ENCODE measurements around the gene SMPDL3B. TPM values are rescaled to one million over a fixed set of nuclear protein-coding genes. Genes with fewer than 3 reads are reported as not detected.

SMPDL3B gene
- polyA plus RNA-seq, 1 donor from 2014 or later: not detected

DNA sequence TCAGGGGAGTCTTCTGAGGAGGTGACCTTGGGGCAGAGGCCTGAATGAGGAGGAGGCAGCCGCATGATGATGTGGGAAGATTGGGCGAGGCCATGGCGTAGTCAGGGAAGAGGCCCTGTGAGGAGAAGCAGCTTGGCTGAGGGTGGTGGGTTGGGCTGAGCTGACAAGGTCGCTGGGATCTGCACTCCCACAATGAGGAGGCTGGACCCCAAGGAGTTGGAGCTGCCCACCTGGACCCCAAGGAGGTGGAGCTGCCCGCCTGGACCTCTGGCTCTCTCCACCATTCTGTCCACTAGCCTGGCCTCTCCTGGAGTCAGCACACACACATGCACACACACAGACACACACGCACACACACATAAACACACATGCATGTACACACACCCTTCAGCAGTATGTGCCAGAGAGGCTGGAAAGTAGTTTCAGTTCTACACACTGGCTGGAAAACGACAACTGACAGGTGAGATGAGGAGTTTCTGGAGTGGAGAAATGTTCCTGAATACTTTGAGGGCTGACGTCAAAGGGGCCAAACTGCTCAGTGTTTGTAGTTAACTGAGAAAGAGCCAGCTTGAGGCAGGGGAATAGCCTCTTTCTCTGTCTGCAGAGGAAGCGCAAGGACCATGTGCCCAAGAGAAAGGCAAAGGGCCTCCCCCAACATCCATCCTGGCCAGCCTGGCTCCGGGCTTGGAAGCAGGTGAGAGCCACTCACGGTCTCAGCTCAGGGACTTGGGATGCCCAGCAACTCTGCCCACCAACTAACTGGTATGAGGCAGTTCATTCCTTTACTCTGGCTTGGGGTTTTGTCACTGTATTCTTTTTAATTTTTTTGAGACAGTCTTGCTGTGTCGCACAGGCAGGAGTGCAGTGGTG, 7.1 kb downstream of the SMPDL3B start:
- H3K27me3 ChIP-seq (ENCODE audit: insufficient read depth, low read depth, low read length): no peaks in the 10 kb centered on the region
- H3K27ac ChIP-seq (ENCODE audit: low read length): no peak overlapping the region
- no peaks in the 10 kb centered on the region for H3K36me3 ChIP-seq (ENCODE audit: insufficient read depth, low read length)
- no peaks in the 10 kb centered on the region for H3K9me3 ChIP-seq (ENCODE audit: low read length)
- no peaks in the 10 kb centered on the region for H3K9me2 ChIP-seq (ENCODE audit: insufficient read depth, low read length)
- H3K4me2 ChIP-seq (ENCODE audit: low read length): no peak overlapping the region
- H4K20me1 ChIP-seq (ENCODE audit: insufficient read depth): no peaks in the 10 kb centered on the region
- no peak overlapping the region for H2AFZ ChIP-seq (ENCODE audit: low read depth, low read length)
- H3K79me2 ChIP-seq (replicated peaks; ENCODE audit: insufficient read depth, low read length): no peaks in the 10 kb centered on the region
- no peak overlapping the region for H3K4me3 ChIP-seq (ENCODE audit: low read length)
- TF ChIP-seq POLR2AphosphoS5 (IDR thresholded peaks at IDR 0.05) (no peak), EP300 (conservative IDR thresholded peaks at IDR 0.05; ENCODE audit: poor library complexity, severe bottlenecking) (no peak), TAF1 (IDR thresholded peaks at IDR 0.05; ENCODE audit: low read depth) (no peak), RAD21 (conservative IDR thresholded peaks at IDR 0.05) (no peak), EZH2 (IDR thresholded peaks at IDR 0.05; ENCODE audit: borderline replicate concordance, insufficient read depth, low read length, poor library complexity, severe bottlenecking) (no peak)
- TF ChIP-seq, protein P1, sequence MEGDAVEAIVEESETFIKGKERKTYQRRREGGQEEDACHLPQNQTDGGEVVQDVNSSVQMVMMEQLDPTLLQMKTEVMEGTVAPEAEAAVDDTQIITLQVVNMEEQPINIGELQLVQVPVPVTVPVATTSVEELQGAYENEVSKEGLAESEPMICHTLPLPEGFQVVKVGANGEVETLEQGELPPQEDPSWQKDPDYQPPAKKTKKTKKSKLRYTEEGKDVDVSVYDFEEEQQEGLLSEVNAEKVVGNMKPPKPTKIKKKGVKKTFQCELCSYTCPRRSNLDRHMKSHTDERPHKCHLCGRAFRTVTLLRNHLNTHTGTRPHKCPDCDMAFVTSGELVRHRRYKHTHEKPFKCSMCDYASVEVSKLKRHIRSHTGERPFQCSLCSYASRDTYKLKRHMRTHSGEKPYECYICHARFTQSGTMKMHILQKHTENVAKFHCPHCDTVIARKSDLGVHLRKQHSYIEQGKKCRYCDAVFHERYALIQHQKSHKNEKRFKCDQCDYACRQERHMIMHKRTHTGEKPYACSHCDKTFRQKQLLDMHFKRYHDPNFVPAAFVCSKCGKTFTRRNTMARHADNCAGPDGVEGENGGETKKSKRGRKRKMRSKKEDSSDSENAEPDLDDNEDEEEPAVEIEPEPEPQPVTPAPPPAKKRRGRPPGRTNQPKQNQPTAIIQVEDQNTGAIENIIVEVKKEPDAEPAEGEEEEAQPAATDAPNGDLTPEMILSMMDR (IDR thresholded peaks at IDR 0.05; ENCODE audit: poor library complexity, severe bottlenecking): no peak
- no peaks in the 10 kb centered on the region for H3F3A ChIP-seq (ENCODE audit: insufficient read depth, low read length, poor library complexity, severe bottlenecking)
- no peak overlapping the region for H3K9ac ChIP-seq (ENCODE audit: low read length)

DNA sequence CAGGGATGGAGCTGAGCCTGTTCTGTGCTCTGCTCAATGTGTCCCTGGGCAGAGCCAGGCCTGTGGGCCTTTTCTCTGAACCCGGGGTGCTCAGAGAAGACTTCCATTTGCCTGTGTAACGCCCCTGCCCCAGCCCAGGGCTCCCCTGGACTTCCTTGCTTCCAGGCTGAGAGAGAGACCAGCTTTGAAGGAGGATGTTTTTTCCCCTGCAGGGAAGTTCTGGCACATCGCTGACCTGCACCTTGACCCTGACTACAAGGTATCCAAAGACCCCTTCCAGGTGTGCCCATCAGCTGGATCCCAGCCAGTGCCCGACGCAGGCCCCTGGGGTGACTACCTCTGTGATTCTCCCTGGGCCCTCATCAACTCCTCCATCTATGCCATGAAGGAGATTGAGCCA, 10.2 kb downstream of the SMPDL3B start:
- TF ChIP-seq SMC3 (conservative IDR thresholded peaks at IDR 0.05; ENCODE audit: poor library complexity): no peak
- no peak for TF ChIP-seq EP300 (conservative IDR thresholded peaks at IDR 0.05; ENCODE audit: poor library complexity, severe bottlenecking)
- TF ChIP-seq, protein P1 (IDR thresholded peaks at IDR 0.05; ENCODE audit: poor library complexity, severe bottlenecking): no peak
- TF ChIP-seq, protein P2, sequence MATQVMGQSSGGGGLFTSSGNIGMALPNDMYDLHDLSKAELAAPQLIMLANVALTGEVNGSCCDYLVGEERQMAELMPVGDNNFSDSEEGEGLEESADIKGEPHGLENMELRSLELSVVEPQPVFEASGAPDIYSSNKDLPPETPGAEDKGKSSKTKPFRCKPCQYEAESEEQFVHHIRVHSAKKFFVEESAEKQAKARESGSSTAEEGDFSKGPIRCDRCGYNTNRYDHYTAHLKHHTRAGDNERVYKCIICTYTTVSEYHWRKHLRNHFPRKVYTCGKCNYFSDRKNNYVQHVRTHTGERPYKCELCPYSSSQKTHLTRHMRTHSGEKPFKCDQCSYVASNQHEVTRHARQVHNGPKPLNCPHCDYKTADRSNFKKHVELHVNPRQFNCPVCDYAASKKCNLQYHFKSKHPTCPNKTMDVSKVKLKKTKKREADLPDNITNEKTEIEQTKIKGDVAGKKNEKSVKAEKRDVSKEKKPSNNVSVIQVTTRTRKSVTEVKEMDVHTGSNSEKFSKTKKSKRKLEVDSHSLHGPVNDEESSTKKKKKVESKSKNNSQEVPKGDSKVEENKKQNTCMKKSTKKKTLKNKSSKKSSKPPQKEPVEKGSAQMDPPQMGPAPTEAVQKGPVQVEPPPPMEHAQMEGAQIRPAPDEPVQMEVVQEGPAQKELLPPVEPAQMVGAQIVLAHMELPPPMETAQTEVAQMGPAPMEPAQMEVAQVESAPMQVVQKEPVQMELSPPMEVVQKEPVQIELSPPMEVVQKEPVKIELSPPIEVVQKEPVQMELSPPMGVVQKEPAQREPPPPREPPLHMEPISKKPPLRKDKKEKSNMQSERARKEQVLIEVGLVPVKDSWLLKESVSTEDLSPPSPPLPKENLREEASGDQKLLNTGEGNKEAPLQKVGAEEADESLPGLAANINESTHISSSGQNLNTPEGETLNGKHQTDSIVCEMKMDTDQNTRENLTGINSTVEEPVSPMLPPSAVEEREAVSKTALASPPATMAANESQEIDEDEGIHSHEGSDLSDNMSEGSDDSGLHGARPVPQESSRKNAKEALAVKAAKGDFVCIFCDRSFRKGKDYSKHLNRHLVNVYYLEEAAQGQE (IDR thresholded peaks at IDR 0.05; ENCODE audit: borderline replicate concordance): no peak
- no peak for TF ChIP-seq TAF1 (IDR thresholded peaks at IDR 0.05; ENCODE audit: low read depth)
- no peak for TF ChIP-seq MXI1 (conservative IDR thresholded peaks at IDR 0.05; ENCODE audit: poor library complexity, severe bottlenecking)
- TF ChIP-seq POLR2AphosphoS5 (IDR thresholded peaks at IDR 0.05): no peak
- no peak for TF ChIP-seq EZH2 (IDR thresholded peaks at IDR 0.05; ENCODE audit: borderline replicate concordance, insufficient read depth, low read length, poor library complexity, severe bottlenecking)
- no peak for TF ChIP-seq RAD21 (conservative IDR thresholded peaks at IDR 0.05)
- Histone ChIP-seq H3K4me3 (ENCODE audit: low read length) (no peak overlapping the region), H4K20me1 (ENCODE audit: insufficient read depth) (no peaks in the 10 kb centered on the region), H3K79me2 (replicated peaks; ENCODE audit: insufficient read depth, low read length) (no peaks in the 10 kb centered on the region), H3K9me3 (ENCODE audit: low read length) (no peaks in the 10 kb centered on the region), H2AFZ (ENCODE audit: low read depth, low read length) (no peak overlapping the region), H3K9ac (ENCODE audit: low read length) (no peak overlapping the region), H3K27me3 (ENCODE audit: insufficient read depth, low read depth, low read length) (no peaks in the 10 kb centered on the region), H3K9me2 (ENCODE audit: insufficient read depth, low read length) (no peaks in the 10 kb centered on the region), H3F3A (ENCODE audit: insufficient read depth, low read length, poor library complexity, severe bottlenecking) (no peaks in the 10 kb centered on the region), H3K4me2 (ENCODE audit: low read length) (no peak overlapping the region), H3K36me3 (ENCODE audit: insufficient read depth, low read length) (no peaks in the 10 kb centered on the region), H3K27ac (ENCODE audit: low read length) (no peak overlapping the region)

Measured in neural cell (in vitro differentiated cells).